Kidney (tissue), 14 donors: ENCODE measurements around the gene N4BP2L1. TPM values are rescaled to one million over a fixed set of nuclear protein-coding genes. Genes with fewer than 3 reads are reported as not detected.
A peak's percentile ranks its signal among the peaks of the same experiment; 100 is the strongest.

Source experiments
- DNase-seq, 5 donors: peaks; one replicate each; pipeline ENCODE4 v3.0.0-alpha.2; 2013 to 2020
- FAIRE-seq: peaks from 2 replicates; lab custom pipeline; 2012; peaks lifted over from hg19 to GRCh38; lab: Jason Lieb, UNC
- H3K27ac ChIP-seq, 2 donors: one replicate each; pipeline ENCODE4 v1.7.0; 2013; ENCODE audit warnings: low read depth in 2 of 2, low read length in 2 of 2, inconsistent platforms in 1 of 2
- H3K27me3 ChIP-seq: one replicate; pipeline ENCODE4 v1.7.1; 2013; ENCODE audit warnings: low read length, inconsistent platforms; ENCODE audit not compliant: control insufficient read depth, insufficient read depth
- H3K36me3 ChIP-seq, 3 donors: one replicate each; pipeline versions ENCODE4 v1.7.0 to v1.7.1; 2013; ENCODE audit warnings: low read length in 3 of 3, control low read depth in 1 of 3, inconsistent platforms in 1 of 3; ENCODE audit not compliant: insufficient read depth in 3 of 3, control insufficient read depth in 2 of 3
- H3K4me1 ChIP-seq, 3 donors: one replicate each; pipeline versions ENCODE4 v1.7.0 to v1.7.1; 2013; ENCODE audit warnings: low read length in 3 of 3, inconsistent platforms in 1 of 3, low read depth in 1 of 3; ENCODE audit not compliant: control insufficient read depth in 2 of 3, insufficient read depth in 2 of 3
- H3K4me3 ChIP-seq, 3 donors: one replicate each; pipeline versions ENCODE4 v1.7.0 to v1.8.1; 2013; ENCODE audit warnings: low read length in 3 of 3, control low read depth in 1 of 3, inconsistent platforms in 1 of 3
- H3K9ac ChIP-seq, 3 donors: one replicate each; pipeline versions ENCODE4 v1.7.0 to v1.7.1; 2013; ENCODE audit warnings: low read length in 3 of 3, control low read depth in 1 of 3, inconsistent platforms in 1 of 3
- H3K9me3 ChIP-seq, 3 donors: one replicate each; pipeline versions ENCODE4 v1.7.0 to v1.7.1; 2013; ENCODE audit warnings: low read length in 3 of 3, control low read depth in 1 of 3, inconsistent platforms in 1 of 3; ENCODE audit not compliant: control insufficient read depth in 2 of 3, insufficient read depth in 1 of 3
- CTCF ChIP-seq: IDR thresholded peaks from 3 replicates; pipeline ENCODE4 v1.5.1; 2012; ENCODE audit warnings: mild to moderate bottlenecking, moderate library complexity, borderline replicate concordance; ENCODE audit not compliant: insufficient read depth; ENCODE audit errors: extremely low read depth
- intact Hi-C: fragments of 100-400 bp; cut with DNase I; formaldehyde crosslinking; loops from one replicate; pipeline ENCODE4 v1.11.1; 2022
- polyA plus RNA-seq: library from polyadenylated mRNA; stranded (reverse); fragments of 350-450 nt; fragmentation: Illumina TruSeq; extraction: RNeasy Lipid Tissue Mini Kit (QIAGEN cat#74804); gene quantifications from one replicate; pipeline ENCODE4 v1.2.3, GENCODE V29; 2014; ENCODE audit warnings: low read depth, low replicate concordance; ENCODE audit not compliant: insufficient read depth
- total RNA-seq: library from RNA; stranded (reverse); fragmentation: NEBNext Ultra II Directional; extraction: Animal tissue kit (Norgen Biotek cat#: 25700); gene quantifications from one replicate; pipeline ENCODE4 v1.2.1, GENCODE V29; 2021
- donor health status: control.
- donor health status: control.
- donor health status: control.
- donor health status: control.
- donor health status: control.
- donor health status: DM: yes; HTN: yes; CAD: no.
- donor health status: Normal renal cell carcinoma (clear cell type).

Gene N4BP2L1
- total and polyA plus RNA-seq, 2 donors from 2014 or later = 10.1 to 14.5 TPM

DNA sequence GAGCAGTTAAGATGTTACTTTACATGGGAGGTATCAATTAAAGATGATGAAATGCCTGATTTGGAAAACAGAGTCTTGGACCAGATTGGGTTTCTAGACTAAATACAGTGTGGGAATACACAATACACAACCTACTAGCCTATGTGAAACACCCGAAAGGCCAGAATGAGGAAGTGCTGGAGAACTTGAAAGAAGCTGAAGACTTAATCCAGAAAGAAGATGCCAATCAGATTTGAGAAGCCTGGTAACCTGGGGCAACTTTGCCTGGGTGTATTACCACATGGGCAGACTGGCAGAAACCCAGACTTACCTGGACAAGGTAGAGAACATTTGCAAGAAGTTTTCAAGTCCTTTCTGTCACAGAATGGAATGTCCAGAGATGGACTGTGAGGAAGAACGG lies 43.2 kb downstream of the N4BP2L1 start:
- intact Hi-C loops = no loop called here

DNA sequence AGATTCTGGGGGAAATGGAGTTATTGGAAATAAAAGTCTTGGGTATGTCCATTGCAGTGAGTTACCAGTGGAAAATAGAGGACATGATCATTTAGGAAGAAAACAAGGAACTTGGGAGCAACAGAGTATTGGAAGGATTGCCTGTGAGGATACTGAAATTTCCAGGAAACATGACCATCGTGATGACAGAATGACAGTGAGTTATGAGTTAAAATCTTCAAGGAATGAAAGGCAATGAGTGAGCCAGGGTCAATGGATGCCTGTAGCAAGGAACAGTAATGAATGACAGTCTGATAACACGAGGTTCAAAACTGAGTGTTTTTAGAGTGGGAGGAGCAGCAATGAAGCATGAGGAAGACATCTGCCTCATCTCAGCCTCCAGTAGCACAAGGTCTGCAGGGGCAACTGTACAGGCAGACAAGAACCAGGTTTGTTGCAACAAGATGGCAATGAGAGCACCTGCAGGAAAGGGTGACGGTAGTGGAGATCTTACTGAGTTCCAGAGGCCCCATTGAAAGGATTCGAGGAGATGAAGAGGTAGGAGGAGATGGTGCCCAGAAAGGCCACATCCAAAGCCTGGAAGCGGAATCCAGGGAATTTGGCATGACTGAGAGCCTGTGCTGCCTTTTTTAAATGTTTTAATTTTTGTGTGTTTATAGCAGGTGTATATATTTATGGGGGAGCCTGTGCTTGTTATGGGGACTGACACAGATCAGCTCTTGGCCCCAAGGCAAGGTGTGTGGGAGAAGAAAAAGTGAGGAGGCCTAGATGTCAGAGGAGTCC lies 43.9 kb downstream of the N4BP2L1 start:
- no peaks in the 10 kb centered on the region for H3K27me3 ChIP-seq
- DNase-seq = no peak
- intact Hi-C loops = no loop called here
- no peak overlapping the region for H3K9ac ChIP-seq
- H3K9me3 ChIP-seq = no peaks in the 10 kb centered on the region
- TF ChIP-seq CTCF = no peak
- H3K36me3 ChIP-seq = no peaks in the 10 kb centered on the region
- no peak overlapping the region for H3K27ac ChIP-seq
- FAIRE-seq = no peak
- H3K4me1 ChIP-seq = no peaks in the 10 kb centered on the region
- no peak overlapping the region for H3K4me3 ChIP-seq

More for the DNA sequence above, 43.2 kb downstream of the N4BP2L1 start:
- DNase-seq (no peak), FAIRE-seq (no peak)
- Histone ChIP-seq H3K4me3 (no peak overlapping the region), H3K27me3 (no peaks in the 10 kb centered on the region), H3K4me1 (no peaks in the 10 kb centered on the region), H3K9ac (no peak overlapping the region), H3K9me3 (no peaks in the 10 kb centered on the region), H3K27ac (no peak overlapping the region), H3K36me3 (no peaks in the 10 kb centered on the region)
- no peak for TF ChIP-seq CTCF

- peak; percentile 63 for TF ChIP-seq CTCF
- Histone ChIP-seq H3K4me1 (no peaks in the 10 kb centered on the region), H3K27me3 (no peaks in the 10 kb centered on the region), H3K27ac (no peak overlapping the region), H3K9ac (no peak overlapping the region), H3K9me3 (no peaks in the 10 kb centered on the region), H3K4me3 (no peak overlapping the region), H3K36me3 (no peaks in the 10 kb centered on the region)
- intact Hi-C loops = no loop called here
- FAIRE-seq = no peak
- peak in 3 of 5 donors; percentile 15 to 46 (median 35) for DNase-seq
These were observed 46.4 kb downstream of the N4BP2L1 start for GRCh38 chr13:32381539-32381938.
